ENCODE data around the gene SASH1. TPM values are rescaled to one million over a fixed set of nuclear protein-coding genes. Genes with fewer than 3 reads are reported as not detected.

Gene SASH1
- total and polyA plus RNA-seq, 2 donors (not counting 1 experiment from before 2014, with no cell fraction given), result 38.6 to 44.6 TPM

DNA sequence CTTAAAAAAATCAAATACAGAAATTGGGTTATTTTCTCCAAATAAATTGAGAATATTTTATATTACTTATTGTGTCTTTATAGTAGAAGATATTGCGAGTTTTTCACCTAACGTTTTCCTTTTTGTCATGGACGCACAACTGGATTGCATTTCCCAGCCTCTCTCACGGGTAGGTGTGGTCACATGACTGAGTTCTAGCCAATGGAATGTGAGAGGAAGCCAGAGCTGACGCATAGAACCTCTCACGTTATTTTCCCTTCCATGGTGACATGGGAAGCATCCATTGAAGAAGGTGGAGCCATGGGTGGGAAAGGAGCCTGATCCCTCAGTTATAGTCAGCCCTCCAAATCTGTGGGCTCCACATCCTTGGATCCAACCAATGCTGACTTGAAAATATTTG, 248.2 kb downstream of the SASH1 start:
- H3K9ac ChIP-seq (ENCODE audit: insufficient read depth, low read length), result no peak overlapping the region
- no peak for TF ChIP-seq EZH2 (IDR thresholded peaks at IDR 0.05; ENCODE audit: low read length, missing control alignments)
- TF ChIP-seq, protein P1, sequence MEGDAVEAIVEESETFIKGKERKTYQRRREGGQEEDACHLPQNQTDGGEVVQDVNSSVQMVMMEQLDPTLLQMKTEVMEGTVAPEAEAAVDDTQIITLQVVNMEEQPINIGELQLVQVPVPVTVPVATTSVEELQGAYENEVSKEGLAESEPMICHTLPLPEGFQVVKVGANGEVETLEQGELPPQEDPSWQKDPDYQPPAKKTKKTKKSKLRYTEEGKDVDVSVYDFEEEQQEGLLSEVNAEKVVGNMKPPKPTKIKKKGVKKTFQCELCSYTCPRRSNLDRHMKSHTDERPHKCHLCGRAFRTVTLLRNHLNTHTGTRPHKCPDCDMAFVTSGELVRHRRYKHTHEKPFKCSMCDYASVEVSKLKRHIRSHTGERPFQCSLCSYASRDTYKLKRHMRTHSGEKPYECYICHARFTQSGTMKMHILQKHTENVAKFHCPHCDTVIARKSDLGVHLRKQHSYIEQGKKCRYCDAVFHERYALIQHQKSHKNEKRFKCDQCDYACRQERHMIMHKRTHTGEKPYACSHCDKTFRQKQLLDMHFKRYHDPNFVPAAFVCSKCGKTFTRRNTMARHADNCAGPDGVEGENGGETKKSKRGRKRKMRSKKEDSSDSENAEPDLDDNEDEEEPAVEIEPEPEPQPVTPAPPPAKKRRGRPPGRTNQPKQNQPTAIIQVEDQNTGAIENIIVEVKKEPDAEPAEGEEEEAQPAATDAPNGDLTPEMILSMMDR (conservative IDR thresholded peaks at IDR 0.05 in 1 of 2, IDR thresholded peaks at IDR 0.05 in 1 of 2; ENCODE audit: low read depth in 1 of 2, low read length in 2 of 2), result no peak
- H3K9me3 ChIP-seq (ENCODE audit: control insufficient read depth, insufficient read depth, low read depth, low read length), result no peaks in the 10 kb centered on the region
- no peaks in the 10 kb centered on the region for H3K36me3 ChIP-seq (ENCODE audit: control insufficient read depth, insufficient read depth, low read length)
- H2AFZ ChIP-seq (ENCODE audit: low read length), result no peak overlapping the region
- DNase-seq (ENCODE audit: low read depth in 2 of 2), result no peak
- no peaks in the 10 kb centered on the region for H3K4me1 ChIP-seq (ENCODE audit: control insufficient read depth, extremely low read depth, insufficient read depth, low read length)
- H3K27me3 ChIP-seq (ENCODE audit: control insufficient read depth, insufficient read depth, low read length), result no peaks in the 10 kb centered on the region
- H4K20me1 ChIP-seq (ENCODE audit: control insufficient read depth, extremely low read depth, insufficient read depth, low read length), result no peaks in the 10 kb centered on the region
- H3K79me2 ChIP-seq (ENCODE audit: control insufficient read depth, insufficient read depth, low read length), result no peaks in the 10 kb centered on the region
- H3K4me2 ChIP-seq (ENCODE audit: extremely low read depth, insufficient read depth, low read length), result no peak overlapping the region
- no peak overlapping the region for H3K27ac ChIP-seq (ENCODE audit: insufficient read depth, low read length)
- H3K4me3 ChIP-seq (replicated peaks in 1 of 4; ENCODE audit: control extremely low read depth in 1 of 4, insufficient read depth in 1 of 4, low read depth in 3 of 4, low read length in 4 of 4), result no peak overlapping the region

DNA sequence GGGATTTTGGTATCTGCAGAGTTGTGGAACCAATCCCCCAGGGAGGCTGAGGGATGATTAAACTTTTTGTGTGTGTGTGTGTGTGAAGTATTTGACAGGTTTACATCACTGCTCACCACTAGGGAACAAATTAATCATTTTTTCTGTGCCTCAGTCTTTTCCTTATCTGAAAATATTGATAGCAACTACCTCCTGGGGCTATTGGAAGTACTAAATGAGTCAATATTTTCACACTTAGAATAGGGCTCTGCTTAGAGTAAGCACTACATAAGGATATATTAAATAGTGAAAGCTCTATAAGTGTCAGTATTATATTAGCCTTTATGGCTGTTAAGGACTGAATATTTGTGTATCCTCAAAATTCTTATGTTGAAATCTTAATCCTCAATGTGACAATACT, 249.0 kb downstream of the SASH1 start:
- H4K20me1 ChIP-seq (ENCODE audit: control insufficient read depth, extremely low read depth, insufficient read depth, low read length), result no peaks in the 10 kb centered on the region
- no peaks in the 10 kb centered on the region for H3K4me1 ChIP-seq (ENCODE audit: control insufficient read depth, extremely low read depth, insufficient read depth, low read length)
- no peak overlapping the region for H3K27ac ChIP-seq (ENCODE audit: insufficient read depth, low read length)
- TF ChIP-seq, protein P1 (conservative IDR thresholded peaks at IDR 0.05 in 1 of 2, IDR thresholded peaks at IDR 0.05 in 1 of 2; ENCODE audit: low read depth in 1 of 2, low read length in 2 of 2), result no peak
- no peak for TF ChIP-seq EZH2 (IDR thresholded peaks at IDR 0.05; ENCODE audit: low read length, missing control alignments)
- no peaks in the 10 kb centered on the region for H3K27me3 ChIP-seq (ENCODE audit: control insufficient read depth, insufficient read depth, low read length)
- DNase-seq (ENCODE audit: low read depth in 2 of 2), result no peak
- H3K79me2 ChIP-seq (ENCODE audit: control insufficient read depth, insufficient read depth, low read length), result no peaks in the 10 kb centered on the region
- H3K9me3 ChIP-seq (ENCODE audit: control insufficient read depth, insufficient read depth, low read depth, low read length), result no peaks in the 10 kb centered on the region
- no peak overlapping the region for H2AFZ ChIP-seq (ENCODE audit: low read length)
- H3K9ac ChIP-seq (ENCODE audit: insufficient read depth, low read length), result no peak overlapping the region
- H3K4me3 ChIP-seq (replicated peaks in 1 of 4; ENCODE audit: control extremely low read depth in 1 of 4, insufficient read depth in 1 of 4, low read depth in 3 of 4, low read length in 4 of 4), result no peak overlapping the region
- H3K4me2 ChIP-seq (ENCODE audit: extremely low read depth, insufficient read depth, low read length), result no peak overlapping the region
- H3K36me3 ChIP-seq (ENCODE audit: control insufficient read depth, insufficient read depth, low read length), result no peaks in the 10 kb centered on the region

DNA sequence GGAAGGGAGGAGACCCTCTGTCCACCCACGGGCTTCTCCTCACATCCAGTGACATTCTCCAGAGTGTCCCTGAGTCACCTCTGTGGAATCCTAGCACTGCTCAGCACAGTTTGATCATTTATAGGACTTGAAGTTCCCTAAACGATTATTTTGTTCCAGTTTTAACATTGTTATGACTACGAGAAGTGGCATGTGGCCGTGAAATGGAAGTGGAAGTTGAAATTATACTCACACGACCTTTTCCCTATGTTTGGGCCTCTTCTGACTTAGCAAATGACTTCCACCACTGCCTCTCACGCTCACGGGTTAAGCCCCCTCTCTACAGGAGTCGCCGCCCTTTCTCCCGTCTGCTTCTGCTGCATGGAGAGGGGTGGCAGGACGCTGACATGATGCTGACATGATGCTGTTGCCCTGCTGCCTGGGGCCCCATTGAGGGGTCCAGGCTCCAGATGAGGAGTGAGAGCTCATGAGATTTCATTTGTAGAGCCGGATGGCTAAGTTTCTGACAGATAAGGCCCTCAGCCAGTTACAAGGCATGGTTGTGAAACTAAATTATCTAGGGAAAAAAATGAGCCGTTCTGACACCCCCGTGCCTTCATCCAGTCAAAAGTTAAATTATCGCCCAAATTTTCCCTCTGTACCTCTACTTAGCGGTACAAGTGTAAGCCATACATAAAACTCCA, 250.6 kb downstream of the SASH1 start:
- Histone ChIP-seq H3K9ac (ENCODE audit: insufficient read depth, low read length) (no peak overlapping the region), H3K4me1 (ENCODE audit: control insufficient read depth, extremely low read depth, insufficient read depth, low read length) (no peaks in the 10 kb centered on the region), H3K4me2 (ENCODE audit: extremely low read depth, insufficient read depth, low read length) (peak overlapping the region; percentile 41), H2AFZ (ENCODE audit: low read length) (peak overlapping the region; percentile 9), H3K27ac (ENCODE audit: insufficient read depth, low read length) (peak overlapping the region; percentile 21), H3K79me2 (ENCODE audit: control insufficient read depth, insufficient read depth, low read length) (no peaks in the 10 kb centered on the region), H3K4me3 (replicated peaks in 1 of 4; ENCODE audit: control extremely low read depth in 1 of 4, insufficient read depth in 1 of 4, low read depth in 3 of 4, low read length in 4 of 4) (no peak overlapping the region), H3K36me3 (ENCODE audit: control insufficient read depth, insufficient read depth, low read length) (no peaks in the 10 kb centered on the region), H4K20me1 (ENCODE audit: control insufficient read depth, extremely low read depth, insufficient read depth, low read length) (no peaks in the 10 kb centered on the region), H3K27me3 (ENCODE audit: control insufficient read depth, insufficient read depth, low read length) (no peaks in the 10 kb centered on the region), H3K9me3 (ENCODE audit: control insufficient read depth, insufficient read depth, low read depth, low read length) (no peaks in the 10 kb centered on the region)
- peak; percentile 47 to 65 for DNase-seq (ENCODE audit: low read depth in 2 of 2)
- TF ChIP-seq, protein P1 (conservative IDR thresholded peaks at IDR 0.05 in 1 of 2, IDR thresholded peaks at IDR 0.05 in 1 of 2; ENCODE audit: low read depth in 1 of 2, low read length in 2 of 2), result no peak
- TF ChIP-seq EZH2 (IDR thresholded peaks at IDR 0.05; ENCODE audit: low read length, missing control alignments), result no peak
